Right atrium auricular region (tissue), 2 donors: ENCODE data around the gene RBP3. TPM values are rescaled to one million over a fixed set of nuclear protein-coding genes. Genes with fewer than 3 reads are reported as not detected.

Source experiments
- DNase-seq: peaks from one replicate; pipeline ENCODE4 v3.0.0-alpha.2; 2019; ENCODE audit warnings: low spot score
- H3K27ac ChIP-seq, 2 donors: fragments of 200-600 bp; sonication (generic); 1 replicate in 1 of 2; 2 replicates in 1 of 2; pipeline ENCODE4 v1.5.1; 2016 to 2019
- H3K27me3 ChIP-seq, 2 donors: fragments of 200-600 bp; sonication (generic); one replicate each; pipeline versions ENCODE4 v1.5.1 to v1.6.0; 2017 to 2019
- H3K36me3 ChIP-seq: fragments of 200-600 bp; sonication (generic); one replicate; pipeline ENCODE4 v1.5.1; 2016
- H3K4me1 ChIP-seq, 2 donors: fragments of 200-600 bp; sonication (generic); one replicate each; pipeline versions ENCODE4 v1.5.1 to v1.6.0; 2017 to 2019
- H3K4me3 ChIP-seq, 2 donors: fragments of 200-600 bp; sonication (generic); 1 replicate in 1 of 2; 2 replicates in 1 of 2; pipeline ENCODE4 v1.5.1; 2017 to 2019; ENCODE audit warnings: mild to moderate bottlenecking in 1 of 2, moderate library complexity in 1 of 2
- H3K9me3 ChIP-seq, 2 donors: fragments of 200-600 bp; sonication (generic); one replicate each; pipeline ENCODE4 v1.5.1; 2019
- CTCF ChIP-seq, 2 donors: fragments of 200-600 bp; sonication (generic); IDR thresholded peaks; one replicate each; pipeline ENCODE4 v1.5.1; 2019; ENCODE audit warnings: antibody characterized with exemption in 2 of 2
- total RNA-seq, 2 donors: library from RNA; depleted of rRNA; stranded (reverse); fragments of >200 nt; gene quantifications; one replicate each; pipeline ENCODE4 v1.1.0, GENCODE V29; 2016

RBP3 gene
- total RNA-seq, 2 donors from 2014 or later, result not detected

GRCh38 chr10:47348661-47349470 lies 703 bp downstream of the RBP3 start:
- H3K27me3 ChIP-seq, result no peaks in the 10 kb centered on the region
- DNase-seq, result no peak

GRCh38 chr10:47349516-47349915 lies 1.4 kb downstream of the RBP3 start:
- DNase-seq, result no peak
- Histone ChIP-seq H3K36me3 (no peaks in the 10 kb centered on the region), H3K27ac (no peak overlapping the region), H3K4me3 (no peak overlapping the region), H3K9me3 (no peaks in the 10 kb centered on the region), H3K4me1 (no peaks in the 10 kb centered on the region), H3K27me3 (no peaks in the 10 kb centered on the region)
- TF ChIP-seq CTCF (IDR thresholded peaks at IDR 0.05), result no peak

More at GRCh38 chr10:47348661-47349470, 703 bp downstream of the RBP3 start:
- no peak for TF ChIP-seq CTCF (IDR thresholded peaks at IDR 0.05)
- Histone ChIP-seq H3K4me1 (no peaks in the 10 kb centered on the region), H3K36me3 (no peaks in the 10 kb centered on the region), H3K4me3 (no peak overlapping the region), H3K27ac (no peak overlapping the region), H3K9me3 (no peaks in the 10 kb centered on the region)

GRCh38 chr10:47349941-47350371 lies 1.8 kb downstream of the RBP3 start:
- Histone ChIP-seq H3K9me3 (no peaks in the 10 kb centered on the region), H3K4me1 (no peaks in the 10 kb centered on the region), H3K27ac (no peak overlapping the region), H3K36me3 (no peaks in the 10 kb centered on the region), H3K27me3 (no peaks in the 10 kb centered on the region), H3K4me3 (no peak overlapping the region)
- DNase-seq, result no peak
- TF ChIP-seq CTCF (IDR thresholded peaks at IDR 0.05), result no peak

GRCh38 chr10:47350671-47351640 lies 2.8 kb downstream of the RBP3 start:
- Histone ChIP-seq H3K27ac (no peak overlapping the region), H3K9me3 (no peaks in the 10 kb centered on the region), H3K27me3 (no peaks in the 10 kb centered on the region), H3K4me3 (no peak overlapping the region), H3K4me1 (no peaks in the 10 kb centered on the region), H3K36me3 (no peaks in the 10 kb centered on the region)
- DNase-seq, result no peak
- TF ChIP-seq CTCF (IDR thresholded peaks at IDR 0.05), result no peak

- Histone ChIP-seq H3K27me3 (no peaks in the 10 kb centered on the region), H3K4me3 (no peak overlapping the region), H3K9me3 (no peaks in the 10 kb centered on the region), H3K4me1 (no peaks in the 10 kb centered on the region), H3K27ac (no peak overlapping the region), H3K36me3 (no peaks in the 10 kb centered on the region)
- DNase-seq, result no peak
- no peak for TF ChIP-seq CTCF (IDR thresholded peaks at IDR 0.05)
These were observed 4.0 kb downstream of the RBP3 start for GRCh38 chr10:47351899-47352815.
